K562 (cell line): Measurements from ENCODE around the gene CDH2. TPM values are rescaled to one million over a fixed set of nuclear protein-coding genes. Genes with fewer than 3 reads are reported as not detected.

Experiments
- ATAC-seq: fragments of 200-7000 bp; cut with Tn5 transposase; 3 replicates; pipeline ENCODE4 v1.9.1; 2020; ENCODE audit warnings: moderate library complexity
- BruUV-seq: library from RNA; stranded (reverse); fragments of 400-500 nt; replicated peaks from 2 replicates; lab custom pipeline; 2021; lab: Mats Ljungman, UMichigan
- CTCF ChIA-PET: fragments of 300-600 bp; formaldehyde crosslinking; extraction: SDS; loops from one replicate; lab custom pipeline; 2021; ENCODE audit warnings: low intra/inter-chr PET ratio; lab: Yijun Ruan, JAX
- POLR2A ChIA-PET: fragments of 300-600, 350-650 bp; sonication (Branson Sonifier 250); formaldehyde crosslinking; extraction: SDS; loops from one replicate; lab custom pipeline; 2021; ENCODE audit warnings: antibody characterized with exemption, inconsistent platforms; lab: Yijun Ruan, JAX
- DNase-seq, 4 experiments: peaks; one replicate each; pipeline versions ENCODE4 v3.0.0 to v3.0.0-alpha.2; 2011 to 2018; ENCODE audit warnings: low spot score in 3 of 4, mixed read lengths in 3 of 4; ENCODE audit errors: extremely low read depth in 1 of 4
- FAIRE-seq: peaks from 2 replicates; lab custom pipeline; 2011; peaks lifted over from hg19 to GRCh38; lab: Jason Lieb, UNC
- H2AFZ ChIP-seq: 2 replicates; pipeline ENCODE4 v1.6.0; 2011; ENCODE audit warnings: low read depth, low read length, control low read depth, inconsistent platforms
- H3K27ac ChIP-seq: fragments of 200-600 bp; 3 replicates; pipeline ENCODE4 v1.8.0; 2011; ENCODE audit warnings: low read depth, mild to moderate bottlenecking, control low read depth, inconsistent platforms, low read length, moderate library complexity, mixed read lengths; ENCODE audit errors: extremely low read depth
- H3K27me3 ChIP-seq, 2 experiments: fragments of 300-600 bp in 1 of 2; 2 replicates in 1 of 2; 3 replicates in 1 of 2; pipeline versions ENCODE4 v1.6.0 to v1.8.0; 2011; ENCODE audit warnings: inconsistent platforms in 2 of 2, low read length in 2 of 2, mild to moderate bottlenecking in 1 of 2, mixed read lengths in 1 of 2, moderate library complexity in 1 of 2; ENCODE audit not compliant: control insufficient read depth in 2 of 2, insufficient read depth in 2 of 2
- H3K36me3 ChIP-seq: fragments of 300-600 bp; 3 replicates; pipeline ENCODE4 v1.8.0; 2011; ENCODE audit warnings: mild to moderate bottlenecking, low read length, inconsistent platforms; ENCODE audit not compliant: control insufficient read depth, insufficient read depth
- H3K4me1 ChIP-seq, 2 experiments: fragments of 200-600 bp in 1 of 2; replicated peaks in 1 of 2; 2 replicates in 1 of 2; 3 replicates in 1 of 2; pipeline versions ENCODE4 v1.5.1 to v1.8.0; 2011; ENCODE audit warnings: inconsistent platforms in 2 of 2, low read length in 2 of 2, mild to moderate bottlenecking in 1 of 2, mixed read lengths in 1 of 2, moderate library complexity in 1 of 2; ENCODE audit not compliant: control insufficient read depth in 2 of 2, insufficient read depth in 2 of 2
- H3K4me2 ChIP-seq: 2 replicates; pipeline ENCODE4 v1.6.1; 2011; ENCODE audit warnings: low read length, control low read depth, inconsistent platforms, mixed read lengths; ENCODE audit not compliant: insufficient read depth
- H3K4me3 ChIP-seq: fragments of 200-600 bp; sonication (generic), shearing (Covaris generic); 2 replicates; pipeline ENCODE4 v1.5.1; 2016; ENCODE audit warnings: control low read depth, inconsistent platforms
- H3K79me2 ChIP-seq: fragments of 200-600 bp; 3 replicates; pipeline ENCODE4 v1.8.0; 2011; ENCODE audit warnings: low read length, inconsistent platforms; ENCODE audit not compliant: control insufficient read depth, insufficient read depth
- H3K9ac ChIP-seq, 2 experiments: 2 replicates each; pipeline versions ENCODE4 v1.6.0 to v1.6.1; 2011; ENCODE audit warnings: low read depth in 2 of 2, low read length in 2 of 2, control low read depth in 1 of 2, inconsistent platforms in 1 of 2, mild to moderate bottlenecking in 1 of 2, mixed read lengths in 1 of 2; ENCODE audit not compliant: insufficient read depth in 1 of 2
- H3K9me1 ChIP-seq: one replicate; pipeline ENCODE4 v1.6.0; 2011; ENCODE audit warnings: inconsistent platforms, mild to moderate bottlenecking, low read length, moderate library complexity; ENCODE audit not compliant: control insufficient read depth, insufficient read depth
- H3K9me3 ChIP-seq: replicated peaks from 2 replicates; pipeline ENCODE4 v1.5.1; 2011; ENCODE audit warnings: low read depth, low read length, inconsistent platforms; ENCODE audit not compliant: control insufficient read depth, insufficient read depth
- H4K20me1 ChIP-seq: replicated peaks from 2 replicates; pipeline ENCODE4 v1.6.1; 2011; ENCODE audit warnings: low read length, inconsistent platforms, mixed read lengths; ENCODE audit not compliant: control insufficient read depth, insufficient read depth
- CBX8 ChIP-seq: fragments of 200-600 bp; sonication (generic); IDR thresholded peaks from 2 replicates; pipeline ENCODE4 v1.6.1; 2012; ENCODE audit warnings: borderline replicate concordance, mixed run types, low read depth, mild to moderate bottlenecking, moderate library complexity, mixed read lengths, low read length, control low read depth, inconsistent platforms; ENCODE audit not compliant: poor library complexity, severe bottlenecking; ENCODE audit errors: extremely low read depth
- HLTF ChIP-seq: fragments of 450-650 bp; IDR thresholded peaks from 2 replicates; pipeline ENCODE4 v1.6.1; 2016
- LARP7 ChIP-seq: fragments of 450-650 bp; IDR thresholded peaks from 2 replicates; pipeline ENCODE4 v1.6.1; 2016
- MIER1 ChIP-seq: fragments of 450-650 bp; IDR thresholded peaks from 2 replicates; pipeline ENCODE4 v1.6.1; 2016; ENCODE audit warnings: antibody characterized with exemption, mild to moderate bottlenecking, low read depth
- PHB ChIP-seq: fragments of 250-450 bp; sonication (Bioruptor Pico); IDR thresholded peaks from 2 replicates; pipeline ENCODE4 v1.5.0; 2021
- RCOR1 ChIP-seq, 2 experiments: IDR thresholded peaks; 2 replicates each; pipeline ENCODE4 v1.6.1; 2012; ENCODE audit warnings: low read depth in 2 of 2, low read length in 2 of 2, borderline replicate concordance in 1 of 2, improper control_type of control experiment in 1 of 2
- SAFB ChIP-seq: fragments of 200-400 bp; formaldehyde crosslinking; IDR thresholded peaks from 2 replicates; pipeline ENCODE4 v1.6.1; 2017; ENCODE audit warnings: low read depth, low read length, borderline replicate concordance
- XRCC4 ChIP-seq: IDR thresholded peaks from one replicate; pipeline ENCODE4 v1.6.1; 2011; ENCODE audit not compliant: insufficient read depth, insufficient read length; ENCODE audit errors: extremely low read depth
- ZKSCAN3 ChIP-seq: fragments of 250-450 bp; sonication (Bioruptor Pico); IDR thresholded peaks from 2 replicates; pipeline ENCODE4 v1.4.0; 2020
- ZNF589 ChIP-seq: fragments of 200-800 bp; sonication (Bioruptor generic); IDR thresholded peaks from 2 replicates; pipeline ENCODE4 v1.6.1; 2016; ENCODE audit warnings: low read depth, missing genetic modification characterization, missing compliant biosample characterization
- WGBS: fragments of 100-300 bp; shearing (Covaris generic); methylation state at CpG from one replicate; pipeline ENCODE4 v1.1.6; 2016; ENCODE audit warnings: low coverage, mixed read lengths; ENCODE audit not compliant: insufficient coverage; ENCODE audit errors: missing lambda C conversion rate; 5-methylcytosine and 5-hydroxymethylcytosine counted together
- in situ Hi-C: fragments of 300-500 bp; cut with MboI; formaldehyde crosslinking; loops from 4 replicates; pipeline ENCODE4 v1.15.0; 2018; ENCODE audit warnings: inconsistent platforms, mixed read lengths
- intact Hi-C: fragments of 100-400 bp; cut with micrococcal nuclease; formaldehyde crosslinking; loops from 2 replicates; pipeline ENCODE4 v1.14.2; 2022
- polyA plus RNA-seq, 8 experiments: library from polyadenylated mRNA; depleted of rRNA in 4 of 8; stranded (reverse) in 5 of 8; unstranded in 3 of 8; fragments of >200 nt; fragmentation: Nextera tagmentation in 2 of 8; fragmentation: Illumina TruSeq in 1 of 8; extraction: Ambion mirVana in 2 of 8; extraction: Trizol in 1 of 8; gene quantifications; 2 replicates each; pipeline versions ENCODE4 v1.2.1 to v1.2.3, GENCODE V29; 2011 to 2014; ENCODE audit warnings: inconsistent platforms in 1 of 8, missing spikeins in 1 of 8
- total RNA-seq, 7 experiments: library from RNA; depleted of rRNA in 6 of 7; stranded (reverse); fragments of >200 nt in 6 of 7; fragmentation: Illumina TruSeq in 2 of 7; extraction: Trizol in 2 of 7; gene quantifications; 2 replicates each; pipeline versions ENCODE4 v1.2.1 to v1.2.3, GENCODE V29; 2011 to 2021; ENCODE audit warnings: low replicate concordance in 1 of 7
- TF ChIP-seq, protein P1 (sequence below): IDR thresholded peaks from 2 replicates; pipeline ENCODE4 v1.6.1; 2014; ENCODE audit warnings: antibody characterized with exemption
- TF ChIP-seq, protein P2 (sequence below): sonication (generic); formaldehyde crosslinking; IDR thresholded peaks from 2 replicates; pipeline ENCODE4 v1.8.0; 2023; ENCODE audit warnings: mild to moderate bottlenecking, missing genetic modification reagents
- TF ChIP-seq, protein P3 (sequence below), 2 experiments: fragments of 450-650 bp in 1 of 2; sonication (generic) in 1 of 2; formaldehyde crosslinking; conservative IDR thresholded peaks; 2 replicates each; pipeline versions ENCODE4 v1.4.0 to v1.8.1; 2020 to 2022; ENCODE audit warnings: mild to moderate bottlenecking in 1 of 2, missing genetic modification reagents in 1 of 2
- TF ChIP-seq, protein P4 (sequence below): IDR thresholded peaks from 2 replicates; pipeline ENCODE4 v1.6.1; 2016; ENCODE audit warnings: missing genetic modification characterization, missing compliant biosample characterization

The CDH2 gene
- total and polyA plus RNA-seq, 9 of the 15 experiments (the other 6 are each of a cell fraction or from before 2014, with no cell fraction given): 0.04 TPM; not detected in 8

DNA sequence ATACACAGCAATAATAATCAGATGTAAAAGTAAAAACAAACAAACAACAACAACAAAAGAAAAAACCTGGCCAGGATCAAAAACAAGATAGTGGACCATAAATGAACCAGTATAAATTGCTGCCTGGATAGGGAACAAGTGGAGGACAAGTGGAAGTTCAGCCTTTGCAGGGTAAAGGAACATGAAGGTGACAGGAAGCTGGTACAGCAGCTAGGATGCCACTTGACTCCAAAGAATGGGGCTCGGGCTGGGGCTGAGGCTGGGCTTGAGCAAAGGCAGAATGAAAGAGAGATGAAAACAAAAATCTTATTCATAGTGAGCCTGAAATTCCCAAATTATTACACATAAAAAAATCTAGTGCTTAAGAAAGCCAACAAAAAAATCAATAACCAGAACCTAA, 146.5 kb downstream of the CDH2 start:
- no peak for FAIRE-seq

More for the DNA sequence above, 146.5 kb downstream of the CDH2 start:
- Histone ChIP-seq H3K9me1 (no peaks in the 10 kb centered on the region), H3K9ac (no peak overlapping the region), H3K4me2 (no peak overlapping the region), H3K4me3 (no peak overlapping the region), H3K9me3 (no peaks in the 10 kb centered on the region), H3K36me3 (no peaks in the 10 kb centered on the region), H3K79me2 (no peaks in the 10 kb centered on the region), H2AFZ (no peak overlapping the region), H4K20me1 (no peaks in the 10 kb centered on the region)
- in situ Hi-C loops: no loop called here
- no peak for DNase-seq
- 0% methylated on average over 1 of the region's 1 CpG for WGBS
- POLR2A ChIA-PET: no interaction called here
- ATAC-seq: no peak
- TF ChIP-seq, protein P1, sequence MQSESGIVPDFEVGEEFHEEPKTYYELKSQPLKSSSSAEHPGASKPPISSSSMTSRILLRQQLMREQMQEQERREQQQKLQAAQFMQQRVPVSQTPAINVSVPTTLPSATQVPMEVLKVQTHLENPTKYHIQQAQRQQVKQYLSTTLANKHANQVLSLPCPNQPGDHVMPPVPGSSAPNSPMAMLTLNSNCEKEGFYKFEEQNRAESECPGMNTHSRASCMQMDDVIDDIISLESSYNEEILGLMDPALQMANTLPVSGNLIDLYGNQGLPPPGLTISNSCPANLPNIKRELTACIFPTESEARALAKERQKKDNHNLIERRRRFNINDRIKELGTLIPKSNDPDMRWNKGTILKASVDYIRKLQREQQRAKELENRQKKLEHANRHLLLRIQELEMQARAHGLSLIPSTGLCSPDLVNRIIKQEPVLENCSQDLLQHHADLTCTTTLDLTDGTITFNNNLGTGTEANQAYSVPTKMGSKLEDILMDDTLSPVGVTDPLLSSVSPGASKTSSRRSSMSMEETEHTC: no peak
- TF ChIP-seq, protein P2, sequence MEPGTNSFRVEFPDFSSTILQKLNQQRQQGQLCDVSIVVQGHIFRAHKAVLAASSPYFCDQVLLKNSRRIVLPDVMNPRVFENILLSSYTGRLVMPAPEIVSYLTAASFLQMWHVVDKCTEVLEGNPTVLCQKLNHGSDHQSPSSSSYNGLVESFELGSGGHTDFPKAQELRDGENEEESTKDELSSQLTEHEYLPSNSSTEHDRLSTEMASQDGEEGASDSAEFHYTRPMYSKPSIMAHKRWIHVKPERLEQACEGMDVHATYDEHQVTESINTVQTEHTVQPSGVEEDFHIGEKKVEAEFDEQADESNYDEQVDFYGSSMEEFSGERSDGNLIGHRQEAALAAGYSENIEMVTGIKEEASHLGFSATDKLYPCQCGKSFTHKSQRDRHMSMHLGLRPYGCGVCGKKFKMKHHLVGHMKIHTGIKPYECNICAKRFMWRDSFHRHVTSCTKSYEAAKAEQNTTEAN (CRISPR knock-in tag): no peak
- TF ChIP-seq ZKSCAN3 (CRISPR knock-in tag) (no peak), ZNF589 (CRISPR knock-in tag) (no peak), PHB (CRISPR knock-in tag) (no peak), XRCC4 (no peak), CBX8 (no peak), SAFB (no peak), HLTF (no peak), LARP7 (no peak), MIER1 (no peak), RCOR1 (IDR thresholded peaks at IDR 0.05; ENCODE audit: borderline replicate concordance in 1 of 2, low read depth in 2 of 2, low read length in 2 of 2) (no peak)
- TF ChIP-seq, protein P3, sequence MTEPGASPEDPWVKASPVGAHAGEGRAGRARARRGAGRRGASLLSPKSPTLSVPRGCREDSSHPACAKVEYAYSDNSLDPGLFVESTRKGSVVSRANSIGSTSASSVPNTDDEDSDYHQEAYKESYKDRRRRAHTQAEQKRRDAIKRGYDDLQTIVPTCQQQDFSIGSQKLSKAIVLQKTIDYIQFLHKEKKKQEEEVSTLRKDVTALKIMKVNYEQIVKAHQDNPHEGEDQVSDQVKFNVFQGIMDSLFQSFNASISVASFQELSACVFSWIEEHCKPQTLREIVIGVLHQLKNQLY (CRISPR knock-in tag; conservative IDR thresholded peaks at IDR 0.05): no peak
- TF ChIP-seq, protein P4, sequence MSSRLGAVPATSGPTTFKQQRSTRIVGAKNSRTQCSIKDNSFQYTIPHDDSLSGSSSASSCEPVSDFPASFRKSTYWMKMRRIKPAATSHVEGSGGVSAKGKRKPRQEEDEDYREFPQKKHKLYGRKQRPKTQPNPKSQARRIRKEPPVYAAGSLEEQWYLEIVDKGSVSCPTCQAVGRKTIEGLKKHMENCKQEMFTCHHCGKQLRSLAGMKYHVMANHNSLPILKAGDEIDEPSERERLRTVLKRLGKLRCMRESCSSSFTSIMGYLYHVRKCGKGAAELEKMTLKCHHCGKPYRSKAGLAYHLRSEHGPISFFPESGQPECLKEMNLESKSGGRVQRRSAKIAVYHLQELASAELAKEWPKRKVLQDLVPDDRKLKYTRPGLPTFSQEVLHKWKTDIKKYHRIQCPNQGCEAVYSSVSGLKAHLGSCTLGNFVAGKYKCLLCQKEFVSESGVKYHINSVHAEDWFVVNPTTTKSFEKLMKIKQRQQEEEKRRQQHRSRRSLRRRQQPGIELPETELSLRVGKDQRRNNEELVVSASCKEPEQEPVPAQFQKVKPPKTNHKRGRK (tag): no peak
- TF ChIP-seq, all 486 proteins: peak for 0
- no peaks in the 10 kb centered on the region for H3K27me3 ChIP-seq
- H3K27ac ChIP-seq: no peak overlapping the region
- intact Hi-C loops: no loop called here
- H3K4me1 ChIP-seq: no peaks in the 10 kb centered on the region
- no TSS peak for BruUV-seq
- CTCF ChIA-PET: no interaction called here
